HepG2 (cell line): ENCODE data around the gene ACOT13. TPM values are rescaled to one million over a fixed set of nuclear protein-coding genes. Genes with fewer than 3 reads are reported as not detected.
A peak's percentile ranks its signal among the peaks of the same experiment; 100 is the strongest.

Source experiments
- ATAC-seq: fragments of 200-7000 bp; cut with Tn5 transposase; 3 replicates; pipeline ENCODE4 v1.9.1; 2020; ENCODE audit warnings: mild to moderate bottlenecking, moderate library complexity
- BruUV-seq: library from RNA; stranded (reverse); fragments of 400-500 nt; replicated peaks from 2 replicates; lab custom pipeline; 2021; lab: Mats Ljungman, UMichigan
- CTCF ChIA-PET: fragments of 300-600 bp; formaldehyde crosslinking; extraction: SDS; loops from one replicate; lab custom pipeline; 2021; ENCODE audit warnings: low total read pairs, inconsistent platforms, low intra/inter-chr PET ratio; lab: Yijun Ruan, JAX
- POLR2A ChIA-PET: fragments of 350-600 bp; sonication (Branson Sonifier 250); formaldehyde crosslinking; loops from one replicate; lab custom pipeline; 2020; ENCODE audit warnings: antibody characterized with exemption, inconsistent platforms; lab: Yijun Ruan, JAX
- DNase-seq: peaks from one replicate; pipeline ENCODE4 v3.0.0-alpha.2; 2015; ENCODE audit warnings: low spot score
- FAIRE-seq: peaks from 3 replicates; lab custom pipeline; 2011; peaks lifted over from hg19 to GRCh38; lab: Jason Lieb, UNC
- H2AFZ ChIP-seq: one replicate; pipeline ENCODE4 v1.6.1; 2011; ENCODE audit warnings: low read length, inconsistent platforms
- H3K27ac ChIP-seq: fragments of 300-600 bp; 3 replicates; pipeline ENCODE4 v1.8.0; 2011; ENCODE audit warnings: mixed run types, mild to moderate bottlenecking, mixed read lengths, low read length, inconsistent platforms; ENCODE audit not compliant: insufficient read depth; ENCODE audit errors: extremely low read length
- H3K27me3 ChIP-seq, 2 experiments: fragments of 200-600 bp in 1 of 2; 2 replicates in 1 of 2; 3 replicates in 1 of 2; pipeline versions ENCODE4 v1.6.0 to v1.8.0; 2011; ENCODE audit warnings: low read length in 2 of 2, mild to moderate bottlenecking in 2 of 2, moderate library complexity in 2 of 2, inconsistent platforms in 1 of 2; ENCODE audit not compliant: insufficient read depth in 2 of 2, control insufficient read depth in 1 of 2
- H3K36me3 ChIP-seq, 2 experiments: fragments of 200-600 bp in 1 of 2; replicated peaks in 1 of 2; 2 replicates in 1 of 2; 3 replicates in 1 of 2; pipeline versions ENCODE4 v1.5.1 to v1.8.0; 2011; ENCODE audit warnings: low read length in 2 of 2, inconsistent platforms in 1 of 2; ENCODE audit not compliant: insufficient read depth in 2 of 2, control insufficient read depth in 1 of 2
- H3K4me1 ChIP-seq: 2 replicates; pipeline ENCODE4 v1.5.1; 2012; ENCODE audit warnings: low read length, inconsistent platforms; ENCODE audit not compliant: insufficient read depth
- H3K4me2 ChIP-seq: 2 replicates; pipeline ENCODE4 v1.6.0; 2011; ENCODE audit warnings: low read depth, low read length, inconsistent platforms
- H3K4me3 ChIP-seq, 3 experiments: fragments of 200-600 bp in 1 of 3; sonication (generic), shearing (Covaris generic) in 1 of 3; replicated peaks in 1 of 3; 2 replicates each; pipeline ENCODE4 v1.5.1; 2011 to 2016; ENCODE audit warnings: low read length in 3 of 3, inconsistent platforms in 2 of 3, low read depth in 2 of 3, mild to moderate bottlenecking in 2 of 3, control low read depth in 1 of 3, mixed read lengths in 1 of 3; ENCODE audit not compliant: insufficient read depth in 1 of 3
- H3K79me2 ChIP-seq: one replicate; pipeline ENCODE4 v1.6.1; 2011; ENCODE audit warnings: low read length, inconsistent platforms; ENCODE audit not compliant: insufficient read depth
- H3K9ac ChIP-seq: 2 replicates; pipeline ENCODE4 v1.6.0; 2011; ENCODE audit warnings: mild to moderate bottlenecking, low read depth, low read length, inconsistent platforms; ENCODE audit not compliant: insufficient read depth
- H3K9me3 ChIP-seq: 2 replicates; pipeline ENCODE4 v1.5.1; 2012; ENCODE audit warnings: mild to moderate bottlenecking, low read length
- H4K20me1 ChIP-seq: 2 replicates; pipeline ENCODE4 v1.6.0; 2011; ENCODE audit warnings: inconsistent platforms, mild to moderate bottlenecking, low read length, moderate library complexity; ENCODE audit not compliant: insufficient read depth
- HBP1 ChIP-seq: IDR thresholded peaks from 2 replicates; pipeline ENCODE4 v1.6.1; 2016; ENCODE audit warnings: low read depth, control low read depth
- JUN ChIP-seq: sonication (generic); formaldehyde crosslinking; IDR thresholded peaks from 2 replicates; pipeline ENCODE4 v1.4.0; 2020; ENCODE audit warnings: mild to moderate bottlenecking, missing genetic modification reagents
- JUNB ChIP-seq: sonication (generic); formaldehyde crosslinking; IDR thresholded peaks from 2 replicates; pipeline ENCODE4 v1.8.0; 2022; ENCODE audit warnings: missing genetic modification reagents, mild to moderate bottlenecking, borderline replicate concordance
- LCORL ChIP-seq, 2 experiments: fragments of 450-650 bp in 1 of 2; sonication (generic) in 1 of 2; formaldehyde crosslinking in 1 of 2; IDR thresholded peaks; 2 replicates each; pipeline versions ENCODE4 v1.5.0 to v1.6.1; 2017 to 2020; ENCODE audit warnings: antibody characterized with exemption in 1 of 2, missing genetic modification reagents in 1 of 2
- NCOA2 ChIP-seq: sonication (generic); formaldehyde crosslinking; IDR thresholded peaks from 2 replicates; pipeline ENCODE4 v1.8.0; 2022; ENCODE audit warnings: inconsistent platforms
- POGK ChIP-seq: sonication (generic); formaldehyde crosslinking; conservative IDR thresholded peaks from 2 replicates; pipeline ENCODE4 v1.8.0; 2022; ENCODE audit warnings: mild to moderate bottlenecking, moderate library complexity, missing genetic modification reagents
- RNF2 ChIP-seq: fragments of 450-650 bp; conservative IDR thresholded peaks from 2 replicates; pipeline ENCODE4 v1.6.1; 2016; ENCODE audit warnings: low read depth
- SIX4 ChIP-seq: sonication (generic); formaldehyde crosslinking; IDR thresholded peaks from 2 replicates; pipeline ENCODE4 v1.4.0; 2020; ENCODE audit warnings: missing genetic modification reagents
- TAF1 ChIP-seq: sonication (generic); formaldehyde crosslinking; IDR thresholded peaks from 2 replicates; pipeline ENCODE4 v1.4.0; 2020; ENCODE audit warnings: missing genetic modification reagents
- TBX2 ChIP-seq: sonication (generic); formaldehyde crosslinking; IDR thresholded peaks from 2 replicates; pipeline ENCODE4 v1.5.0; 2020; ENCODE audit warnings: missing genetic modification reagents, mild to moderate bottlenecking, borderline replicate concordance
- YEATS2 ChIP-seq: sonication (generic); formaldehyde crosslinking; IDR thresholded peaks from 2 replicates; pipeline ENCODE4 v1.4.0; 2020; ENCODE audit warnings: missing genetic modification reagents, borderline replicate concordance
- ZNF263 ChIP-seq: sonication (generic); formaldehyde crosslinking; IDR thresholded peaks from 2 replicates; pipeline ENCODE4 v1.4.0; 2020; ENCODE audit warnings: missing genetic modification reagents
- ZNF710 ChIP-seq: sonication (generic); formaldehyde crosslinking; IDR thresholded peaks from 2 replicates; pipeline ENCODE4 v1.5.0; 2020; ENCODE audit warnings: mild to moderate bottlenecking, missing genetic modification reagents, borderline replicate concordance
- WGBS: methylation state at CpG from one replicate; pipeline ENCODE4 v1.1.6; 2017; ENCODE audit warnings: low lambda C conversion rate; 5-methylcytosine and 5-hydroxymethylcytosine counted together
- in situ Hi-C: cut with HindIII; loops from 2 replicates; pipeline ENCODE4 v1.10.0; 2017; ENCODE audit warnings: low pct_unique_long_range_greater_than_20kb; ENCODE audit not compliant: extremely low pct_ligation_motif_present
- intact Hi-C: fragments of 100-400 bp; cut with micrococcal nuclease; formaldehyde crosslinking; loops from one replicate; pipeline ENCODE4 v1.10.0; 2022; ENCODE audit not compliant: unreplicated experiment
- polyA plus RNA-seq, 8 experiments: library from polyadenylated mRNA; depleted of rRNA in 3 of 8; stranded (reverse) in 7 of 8; unstranded in 1 of 8; fragments of >200 nt; fragmentation: Illumina TruSeq in 4 of 8; extraction: Trizol in 4 of 8; gene quantifications; 2 replicates each; pipeline versions ENCODE4 v1.2.1 to v1.2.3, GENCODE V29; 2011 to 2016; ENCODE audit warnings: low read depth in 4 of 8, missing spikeins in 1 of 8, mixed read lengths in 1 of 8; ENCODE audit not compliant: insufficient read depth in 1 of 8
- total RNA-seq, 5 experiments: library from RNA; depleted of rRNA; stranded (reverse); fragments of >200 nt; fragmentation: Illumina TruSeq; extraction: Trizol; gene quantifications; 2 replicates each; pipeline ENCODE4 v1.2.3, GENCODE V29; 2016; ENCODE audit warnings: low read depth in 1 of 5

The ACOT13 gene
- total and polyA plus RNA-seq, 2 of the 13 experiments (the other 11 are each of a cell fraction or from before 2014, with no cell fraction given) = 31.5 to 45.1 TPM

- Histone ChIP-seq H4K20me1 (no peaks in the 10 kb centered on the region), H3K79me2 (no peaks in the 10 kb centered on the region), H3K4me1 (no peaks in the 10 kb centered on the region), H2AFZ (no peak overlapping the region), H3K9ac (no peak overlapping the region), H3K9me3 (no peaks in the 10 kb centered on the region), H3K4me3 (no peak overlapping the region), H3K27ac (no peak overlapping the region), H3K27me3 (peaks cover 0 to 5% of the 10 kb centered on the region in 2 experiments; a peak in 1 of 5 replicates), H3K36me3 (no peaks in the 10 kb centered on the region), H3K4me2 (no peak overlapping the region)
- ATAC-seq (no peak), FAIRE-seq (no peak), DNase-seq (no peak)
- ChIA-PET CTCF (no interaction called here), POLR2A (no interaction called here)
- WGBS = 84% methylated on average over 3 of the region's 3 CpGs
- no TSS peak for BruUV-seq
- in situ Hi-C loops (no loop called here), intact Hi-C loops (no loop called here)
- TF ChIP-seq POGK (CRISPR knock-in tag) (no peak), SIX4 (CRISPR knock-in tag) (no peak), JUNB (CRISPR knock-in tag) (no peak), TBX2 (CRISPR knock-in tag) (no peak), JUN (CRISPR knock-in tag) (no peak), RNF2 (no peak)
Measured at GRCh38 chr6:24620637-24621036, 46.2 kb upstream of the ACOT13 start.

GRCh38 chr6:24621626-24622289 lies 45.1 kb upstream of the ACOT13 start:
- 35% methylated on average over 5 of the region's 7 CpGs for WGBS
- H3K4me3 ChIP-seq = no peak overlapping the region
- no peak for DNase-seq
- H3K36me3 ChIP-seq = no peaks in the 10 kb centered on the region
- no peaks in the 10 kb centered on the region for H3K79me2 ChIP-seq
- no TSS peak for BruUV-seq
- CTCF ChIA-PET = no interaction called here
- H3K4me1 ChIP-seq = no peaks in the 10 kb centered on the region
- H3K27ac ChIP-seq = no peak overlapping the region
- peak; percentile 76 for ATAC-seq
- no peak overlapping the region for H3K4me2 ChIP-seq
- no peaks in the 10 kb centered on the region for H4K20me1 ChIP-seq
- in situ Hi-C loops (no loop called here), intact Hi-C loops (no loop called here)
- H3K27me3 ChIP-seq = peaks cover 0 to 5% of the 10 kb centered on the region in 2 experiments; a peak in 1 of 5 replicates
- no peak overlapping the region for H2AFZ ChIP-seq
- POLR2A ChIA-PET = no interaction called here
- no peak for FAIRE-seq
- no peak overlapping the region for H3K9ac ChIP-seq
- H3K9me3 ChIP-seq = no peaks in the 10 kb centered on the region
- TF ChIP-seq NCOA2 = no peak
- no peak for TF ChIP-seq TAF1 (CRISPR knock-in tag)
- TF ChIP-seq LCORL (IDR thresholded peaks at IDR 0.05) = no peak
- no peak for TF ChIP-seq LCORL (CRISPR knock-in tag; IDR thresholded peaks at IDR 0.05)
- no peak for TF ChIP-seq HBP1 (CRISPR knock-in tag)
- TF ChIP-seq YEATS2 (CRISPR knock-in tag) = no peak
- no peak for TF ChIP-seq ZNF263 (CRISPR knock-in tag)
- no peak for TF ChIP-seq ZNF710 (CRISPR knock-in tag)
